K562 (cell line): ENCODE measurements around the gene NTRK3. TPM values are rescaled to one million over a fixed set of nuclear protein-coding genes. Genes with fewer than 3 reads are reported as not detected.

Source experiments
- ATAC-seq: fragments of 200-7000 bp; cut with Tn5 transposase; 3 replicates; pipeline ENCODE4 v1.9.1; 2020; ENCODE audit warnings: moderate library complexity
- BruUV-seq: library from RNA; stranded (reverse); fragments of 400-500 nt; replicated peaks from 2 replicates; lab custom pipeline; 2021; lab: Mats Ljungman, UMichigan
- CTCF ChIA-PET: fragments of 300-600 bp; formaldehyde crosslinking; extraction: SDS; loops from one replicate; lab custom pipeline; 2021; ENCODE audit warnings: low intra/inter-chr PET ratio; lab: Yijun Ruan, JAX
- POLR2A ChIA-PET: fragments of 300-600, 350-650 bp; sonication (Branson Sonifier 250); formaldehyde crosslinking; extraction: SDS; loops from one replicate; lab custom pipeline; 2021; ENCODE audit warnings: antibody characterized with exemption, inconsistent platforms; lab: Yijun Ruan, JAX
- DNase-seq, 4 experiments: peaks; one replicate each; pipeline versions ENCODE4 v3.0.0 to v3.0.0-alpha.2; 2011 to 2018; ENCODE audit warnings: low spot score in 3 of 4, mixed read lengths in 3 of 4; ENCODE audit errors: extremely low read depth in 1 of 4
- FAIRE-seq: peaks from 2 replicates; lab custom pipeline; 2011; peaks lifted over from hg19 to GRCh38; lab: Jason Lieb, UNC
- H2AFZ ChIP-seq: 2 replicates; pipeline ENCODE4 v1.6.0; 2011; ENCODE audit warnings: low read depth, low read length, control low read depth, inconsistent platforms
- H3K27ac ChIP-seq: fragments of 200-600 bp; 3 replicates; pipeline ENCODE4 v1.8.0; 2011; ENCODE audit warnings: low read depth, mild to moderate bottlenecking, control low read depth, inconsistent platforms, low read length, moderate library complexity, mixed read lengths; ENCODE audit errors: extremely low read depth
- H3K27me3 ChIP-seq, 2 experiments: fragments of 300-600 bp in 1 of 2; 2 replicates in 1 of 2; 3 replicates in 1 of 2; pipeline versions ENCODE4 v1.6.0 to v1.8.0; 2011; ENCODE audit warnings: inconsistent platforms in 2 of 2, low read length in 2 of 2, mild to moderate bottlenecking in 1 of 2, mixed read lengths in 1 of 2, moderate library complexity in 1 of 2; ENCODE audit not compliant: control insufficient read depth in 2 of 2, insufficient read depth in 2 of 2
- H3K36me3 ChIP-seq: fragments of 300-600 bp; 3 replicates; pipeline ENCODE4 v1.8.0; 2011; ENCODE audit warnings: mild to moderate bottlenecking, low read length, inconsistent platforms; ENCODE audit not compliant: control insufficient read depth, insufficient read depth
- H3K4me1 ChIP-seq, 2 experiments: fragments of 200-600 bp in 1 of 2; replicated peaks in 1 of 2; 2 replicates in 1 of 2; 3 replicates in 1 of 2; pipeline versions ENCODE4 v1.5.1 to v1.8.0; 2011; ENCODE audit warnings: inconsistent platforms in 2 of 2, low read length in 2 of 2, mild to moderate bottlenecking in 1 of 2, mixed read lengths in 1 of 2, moderate library complexity in 1 of 2; ENCODE audit not compliant: control insufficient read depth in 2 of 2, insufficient read depth in 2 of 2
- H3K4me2 ChIP-seq: 2 replicates; pipeline ENCODE4 v1.6.1; 2011; ENCODE audit warnings: low read length, control low read depth, inconsistent platforms, mixed read lengths; ENCODE audit not compliant: insufficient read depth
- H3K4me3 ChIP-seq: fragments of 200-600 bp; sonication (generic), shearing (Covaris generic); 2 replicates; pipeline ENCODE4 v1.5.1; 2016; ENCODE audit warnings: control low read depth, inconsistent platforms
- H3K79me2 ChIP-seq: fragments of 200-600 bp; 3 replicates; pipeline ENCODE4 v1.8.0; 2011; ENCODE audit warnings: low read length, inconsistent platforms; ENCODE audit not compliant: control insufficient read depth, insufficient read depth
- H3K9ac ChIP-seq, 2 experiments: 2 replicates each; pipeline versions ENCODE4 v1.6.0 to v1.6.1; 2011; ENCODE audit warnings: low read depth in 2 of 2, low read length in 2 of 2, control low read depth in 1 of 2, inconsistent platforms in 1 of 2, mild to moderate bottlenecking in 1 of 2, mixed read lengths in 1 of 2; ENCODE audit not compliant: insufficient read depth in 1 of 2
- H3K9me1 ChIP-seq: one replicate; pipeline ENCODE4 v1.6.0; 2011; ENCODE audit warnings: inconsistent platforms, mild to moderate bottlenecking, low read length, moderate library complexity; ENCODE audit not compliant: control insufficient read depth, insufficient read depth
- H3K9me3 ChIP-seq: replicated peaks from 2 replicates; pipeline ENCODE4 v1.5.1; 2011; ENCODE audit warnings: low read depth, low read length, inconsistent platforms; ENCODE audit not compliant: control insufficient read depth, insufficient read depth
- H4K20me1 ChIP-seq: replicated peaks from 2 replicates; pipeline ENCODE4 v1.6.1; 2011; ENCODE audit warnings: low read length, inconsistent platforms, mixed read lengths; ENCODE audit not compliant: control insufficient read depth, insufficient read depth
- GTF2B ChIP-seq: IDR thresholded peaks from 2 replicates; pipeline ENCODE4 v1.6.1; 2011; ENCODE audit not compliant: insufficient read length; ENCODE audit errors: extremely low read depth
- HNRNPH1 ChIP-seq: fragments of 200-400 bp; formaldehyde crosslinking; optimal IDR thresholded peaks from 2 replicates; pipeline ENCODE3; 2017; ENCODE audit warnings: low read depth, mild to moderate bottlenecking, low read length, moderate library complexity
- KAT2B ChIP-seq: IDR thresholded peaks from one replicate; pipeline ENCODE4 v1.6.1; 2012; ENCODE audit warnings: low read depth, mild to moderate bottlenecking, control low read depth, inconsistent platforms, low read length, moderate library complexity
- RBM25 ChIP-seq: fragments of 200-400 bp; formaldehyde crosslinking; IDR thresholded peaks from 2 replicates; pipeline ENCODE4 v1.6.1; 2018; ENCODE audit warnings: low read length, low read depth, moderate library complexity; ENCODE audit not compliant: severe bottlenecking
- TFE3 ChIP-seq: fragments of 450-650 bp; formaldehyde crosslinking; IDR thresholded peaks from 2 replicates; pipeline ENCODE4 v1.4.0; 2020; ENCODE audit warnings: mild to moderate bottlenecking, mixed read lengths
- U2AF1 ChIP-seq: fragments of 200-400 bp; formaldehyde crosslinking; optimal IDR thresholded peaks from 2 replicates; pipeline ENCODE3; 2017; ENCODE audit warnings: mild to moderate bottlenecking, low read depth, low read length, moderate library complexity
- ZBTB12 ChIP-seq: fragments of 250-450 bp; sonication (Bioruptor Pico); IDR thresholded peaks from 2 replicates; pipeline ENCODE4 v1.4.0; 2020
- ZEB2 ChIP-seq: fragments of 450-650 bp; IDR thresholded peaks from 2 replicates; pipeline ENCODE4 v1.6.1; 2016
- ZNF175 ChIP-seq: fragments of 200-800 bp; sonication (Bioruptor generic); IDR thresholded peaks from 2 replicates; pipeline ENCODE4 v1.6.1; 2016; ENCODE audit warnings: low read depth, mild to moderate bottlenecking, missing genetic modification characterization, missing compliant biosample characterization
- WGBS: fragments of 100-300 bp; shearing (Covaris generic); methylation state at CpG from one replicate; pipeline ENCODE4 v1.1.6; 2016; ENCODE audit warnings: low coverage, mixed read lengths; ENCODE audit not compliant: insufficient coverage; ENCODE audit errors: missing lambda C conversion rate; 5-methylcytosine and 5-hydroxymethylcytosine counted together
- in situ Hi-C: fragments of 300-500 bp; cut with MboI; formaldehyde crosslinking; loops from 4 replicates; pipeline ENCODE4 v1.15.0; 2018; ENCODE audit warnings: inconsistent platforms, mixed read lengths
- intact Hi-C: fragments of 100-400 bp; cut with micrococcal nuclease; formaldehyde crosslinking; loops from 2 replicates; pipeline ENCODE4 v1.14.2; 2022
- polyA plus RNA-seq, 8 experiments: library from polyadenylated mRNA; depleted of rRNA in 4 of 8; stranded (reverse) in 5 of 8; unstranded in 3 of 8; fragments of >200 nt; fragmentation: Nextera tagmentation in 2 of 8; fragmentation: Illumina TruSeq in 1 of 8; extraction: Ambion mirVana in 2 of 8; extraction: Trizol in 1 of 8; gene quantifications; 2 replicates each; pipeline versions ENCODE4 v1.2.1 to v1.2.3, GENCODE V29; 2011 to 2014; ENCODE audit warnings: inconsistent platforms in 1 of 8, missing spikeins in 1 of 8
- total RNA-seq, 7 experiments: library from RNA; depleted of rRNA in 6 of 7; stranded (reverse); fragments of >200 nt in 6 of 7; fragmentation: Illumina TruSeq in 2 of 7; extraction: Trizol in 2 of 7; gene quantifications; 2 replicates each; pipeline versions ENCODE4 v1.2.1 to v1.2.3, GENCODE V29; 2011 to 2021; ENCODE audit warnings: low replicate concordance in 1 of 7

The NTRK3 gene
- total and polyA plus RNA-seq, 9 of the 15 experiments (the other 6 are each of a cell fraction or from before 2014, with no cell fraction given), result 0.11 to 0.13 TPM; not detected in 7

- BruUV-seq, result no TSS peak
- no peaks in the 10 kb centered on the region for H3K9me1 ChIP-seq
- intact Hi-C loops, result no loop called here
- ATAC-seq (no peak), DNase-seq (no peak), FAIRE-seq (no peak)
- ChIA-PET POLR2A (no interaction called here), CTCF (no interaction called here)
- H3K4me1 ChIP-seq, result no peaks in the 10 kb centered on the region
- no peak overlapping the region for H3K9ac ChIP-seq
- no peaks in the 10 kb centered on the region for H3K27me3 ChIP-seq
- H3K27ac ChIP-seq, result no peak overlapping the region
- no peak overlapping the region for H3K4me2 ChIP-seq
- WGBS, result 2% methylated on average over 6 of the region's 6 CpGs
- TF ChIP-seq ZEB2 (no peak), TFE3 (CRISPR knock-in tag) (no peak), U2AF1 (no peak), RBM25 (no peak), GTF2B (no peak), ZBTB12 (no peak), KAT2B (no peak), ZNF175 (CRISPR knock-in tag) (no peak), HNRNPH1 (no peak)
- H3K79me2 ChIP-seq, result no peaks in the 10 kb centered on the region
- H3K9me3 ChIP-seq, result no peaks in the 10 kb centered on the region
- H4K20me1 ChIP-seq, result no peaks in the 10 kb centered on the region
- H2AFZ ChIP-seq, result no peak overlapping the region
- H3K36me3 ChIP-seq, result no peaks in the 10 kb centered on the region
- in situ Hi-C loops, result no loop called here
- H3K4me3 ChIP-seq, result no peak overlapping the region
Measured at GRCh38 chr15:88141269-88141889, 115.2 kb downstream of the NTRK3 start.
